Peyer's patch (tissue), 4 donors: ENCODE results near the gene UQCR11. TPM values are rescaled to one million over a fixed set of nuclear protein-coding genes. Genes with fewer than 3 reads are reported as not detected.

Experiments used
- DNase-seq, 3 donors: peaks; one replicate each; pipeline ENCODE4 v3.0.0-alpha.2; 2017 to 2019
- H3K27ac ChIP-seq, 4 donors: fragments of 200-600 bp; sonication (generic); one replicate each; pipeline ENCODE4 v1.5.1; 2016 to 2019
- H3K27me3 ChIP-seq, 2 donors: fragments of 200-600 bp; sonication (generic); one replicate each; pipeline ENCODE4 v1.5.1; 2019
- H3K36me3 ChIP-seq, 3 donors: fragments of 200-600 bp; sonication (generic); one replicate each; pipeline ENCODE4 v1.5.1; 2016 to 2019
- H3K4me1 ChIP-seq, 4 donors: fragments of 200-600 bp; sonication (generic); one replicate each; pipeline ENCODE4 v1.5.1; 2016 to 2019
- H3K4me3 ChIP-seq, 4 donors: fragments of 200-600 bp; sonication (generic); 1 replicate in 3 of 4; 2 replicates in 1 of 4; pipeline ENCODE4 v1.5.1; 2016 to 2019; ENCODE audit warnings: mild to moderate bottlenecking in 1 of 4
- H3K9me3 ChIP-seq, 4 donors: fragments of 200-600 bp; sonication (generic); one replicate each; pipeline ENCODE4 v1.5.1; 2016 to 2019; ENCODE audit warnings: mild to moderate bottlenecking in 1 of 4
- POLR2A ChIP-seq, 2 donors: fragments of 450-650 bp; IDR thresholded peaks; one replicate each; pipeline ENCODE4 v1.5.1; 2017; ENCODE audit warnings: antibody characterized with exemption in 2 of 2, mild to moderate bottlenecking in 2 of 2, moderate library complexity in 2 of 2
- total RNA-seq, 4 donors: library from RNA; depleted of rRNA; stranded (reverse); fragments of >200 nt; gene quantifications; one replicate each; pipeline ENCODE4 v1.1.0, GENCODE V29; 2016
- TF ChIP-seq, protein P1 (sequence below), 6 experiments: fragments of 450-650 bp in 4 of 6; fragments of 200-600 bp in 2 of 6; sonication (generic) in 1 of 6; IDR thresholded peaks; one replicate each; pipeline ENCODE4 v1.5.1; 2017 to 2019; ENCODE audit warnings: antibody characterized with exemption in 6 of 6, mild to moderate bottlenecking in 3 of 6, moderate library complexity in 1 of 6

Gene UQCR11
- total RNA-seq, result 100 to 1,000 TPM in 1 of 4 donors, 10 to 100 TPM in 3; 59.8 to 122 (median 94.3) TPM

DNA sequence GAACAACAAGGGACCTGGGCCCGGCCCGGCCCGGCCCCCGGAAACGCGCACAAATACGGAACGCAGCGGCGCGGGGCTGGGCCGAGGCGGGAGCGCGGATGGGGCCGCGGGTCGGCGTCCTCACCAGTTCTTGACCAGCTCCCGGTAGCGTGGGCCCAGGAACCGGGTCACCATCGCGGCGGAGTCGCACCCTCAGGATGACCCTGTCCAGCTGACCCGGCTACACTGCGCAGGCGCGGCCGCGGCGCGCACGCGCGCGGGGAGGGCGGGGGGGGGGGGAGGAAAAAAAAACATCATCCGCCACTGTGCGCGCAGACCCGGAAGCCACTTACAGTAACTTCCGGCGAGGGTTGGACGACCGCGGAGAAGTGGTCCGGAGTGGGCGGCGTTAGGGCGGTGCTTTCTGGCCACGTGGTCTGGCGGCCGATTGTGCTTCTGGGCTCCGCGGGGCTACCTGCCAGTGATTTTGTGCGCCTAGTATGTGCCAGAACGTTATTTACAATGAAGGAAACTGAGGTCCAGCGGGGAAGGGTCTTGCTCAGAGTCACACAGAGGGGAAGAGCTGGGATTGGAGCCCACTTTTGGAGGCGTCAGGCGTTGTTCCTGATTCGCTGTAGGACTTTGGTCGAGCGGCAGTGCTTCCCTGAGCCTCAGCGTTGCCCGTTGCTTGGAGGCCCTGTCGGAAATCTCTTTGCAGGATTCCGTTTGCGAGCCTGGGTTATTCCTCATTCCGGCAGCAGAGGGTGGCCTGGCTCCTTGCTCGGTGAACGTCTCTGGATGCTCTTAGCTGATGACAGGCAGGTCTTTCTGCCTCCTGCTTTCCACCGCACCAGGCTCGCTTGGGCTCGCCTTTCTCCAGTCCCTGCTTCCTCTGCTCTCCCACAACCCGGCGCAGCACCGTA is at the start of gene UQCR11:
Gene UQCR11, minus strand, starts transcription at position 227 of the 902 bp plus-strand sequence. Its CDS starts 53 bp downstream, at position 174.
- peak; percentile 43 to 49 for TF ChIP-seq POLR2A (IDR thresholded peaks at IDR 0.05)
- TF ChIP-seq, protein P1, sequence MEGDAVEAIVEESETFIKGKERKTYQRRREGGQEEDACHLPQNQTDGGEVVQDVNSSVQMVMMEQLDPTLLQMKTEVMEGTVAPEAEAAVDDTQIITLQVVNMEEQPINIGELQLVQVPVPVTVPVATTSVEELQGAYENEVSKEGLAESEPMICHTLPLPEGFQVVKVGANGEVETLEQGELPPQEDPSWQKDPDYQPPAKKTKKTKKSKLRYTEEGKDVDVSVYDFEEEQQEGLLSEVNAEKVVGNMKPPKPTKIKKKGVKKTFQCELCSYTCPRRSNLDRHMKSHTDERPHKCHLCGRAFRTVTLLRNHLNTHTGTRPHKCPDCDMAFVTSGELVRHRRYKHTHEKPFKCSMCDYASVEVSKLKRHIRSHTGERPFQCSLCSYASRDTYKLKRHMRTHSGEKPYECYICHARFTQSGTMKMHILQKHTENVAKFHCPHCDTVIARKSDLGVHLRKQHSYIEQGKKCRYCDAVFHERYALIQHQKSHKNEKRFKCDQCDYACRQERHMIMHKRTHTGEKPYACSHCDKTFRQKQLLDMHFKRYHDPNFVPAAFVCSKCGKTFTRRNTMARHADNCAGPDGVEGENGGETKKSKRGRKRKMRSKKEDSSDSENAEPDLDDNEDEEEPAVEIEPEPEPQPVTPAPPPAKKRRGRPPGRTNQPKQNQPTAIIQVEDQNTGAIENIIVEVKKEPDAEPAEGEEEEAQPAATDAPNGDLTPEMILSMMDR (IDR thresholded peaks at IDR 0.05), result peak in 5 of 6 experiments; percentile 33 to 79 (median 78)
- Histone ChIP-seq H3K4me1 (peaks cover 0 to 30% (median 22%) of the 10 kb centered on the region in 4 donors), H3K36me3 (peaks cover 0 to 16% (median 0%) of the 10 kb centered on the region in 3 donors)

DNA sequence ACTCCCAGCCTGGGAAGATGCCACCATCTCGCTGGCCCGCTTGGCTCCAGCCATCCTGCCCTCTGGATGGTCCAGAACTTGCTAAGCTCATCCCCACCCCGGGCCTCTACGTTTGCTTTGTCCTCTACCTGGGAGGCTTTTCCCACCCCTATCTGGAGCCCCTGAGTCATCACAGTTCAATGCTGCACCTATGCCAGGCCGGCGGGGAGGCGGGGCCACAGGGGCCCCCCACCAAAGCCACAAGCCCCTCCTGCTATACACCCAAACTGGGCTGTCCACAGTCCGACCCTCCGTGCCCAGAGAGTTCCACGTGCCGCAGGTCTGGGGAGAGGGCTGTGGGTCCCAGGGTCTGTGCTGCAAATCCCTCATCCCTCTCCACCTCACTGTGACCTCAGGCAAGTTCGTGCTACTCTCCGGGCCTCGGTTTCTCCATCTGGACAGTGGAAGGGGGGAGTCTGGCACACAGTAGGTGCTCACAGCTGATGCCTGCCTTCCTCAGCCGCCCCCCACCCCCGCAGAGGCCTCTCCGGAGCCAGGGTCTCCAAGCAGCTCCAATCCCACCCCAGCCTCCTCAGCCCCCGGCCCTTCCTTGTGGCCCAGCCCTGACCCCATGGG is 49.0 kb upstream of the UQCR11 start:
- H3K9me3 ChIP-seq, result no peaks in the 10 kb centered on the region
- H3K27ac ChIP-seq, result no peak overlapping the region
- no peak for DNase-seq

More for the DNA sequence above, at the start of gene UQCR11:
- DNase-seq, result peak; percentile 94 to 98 (median 97)
- H3K9me3 ChIP-seq, result no peaks in the 10 kb centered on the region
- H3K27ac ChIP-seq, result peak within 1 kb of the TSS; percentile 80 to 95 (median 94)
- no peaks in the 10 kb centered on the region for H3K27me3 ChIP-seq
- peak within 1 kb of the TSS; percentile 69 to 100 (median 91) for H3K4me3 ChIP-seq

DNA sequence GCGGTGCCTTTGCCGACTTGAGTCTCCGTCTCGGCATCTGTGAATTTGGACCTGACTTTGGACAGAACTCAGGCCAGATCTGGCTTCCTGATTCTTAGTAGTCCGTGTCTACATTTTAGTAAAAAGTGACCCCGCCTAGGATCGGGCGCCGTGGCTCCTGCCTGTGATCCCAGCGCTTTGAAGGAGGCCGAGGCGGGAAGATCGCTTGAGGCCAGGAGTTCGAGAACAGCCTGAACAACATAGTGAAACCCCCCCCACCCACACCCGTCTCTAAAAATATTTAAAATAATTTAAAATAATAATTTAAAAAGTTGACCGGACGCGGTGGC is 48.0 kb upstream of the UQCR11 start:
- Histone ChIP-seq H3K27me3 (no peaks in the 10 kb centered on the region), H3K4me1 (peaks cover 0 to 21% (median 13%) of the 10 kb centered on the region in 4 donors), H3K4me3 (peak overlapping the region; percentile 70 to 99 (median 92)), H3K27ac (peak overlapping the region; percentile 95 to 100 (median 100)), H3K36me3 (peaks cover 0 to 3% (median 0%) of the 10 kb centered on the region in 3 donors), H3K9me3 (no peaks in the 10 kb centered on the region)
- no peak for DNase-seq
- no peak for TF ChIP-seq POLR2A (IDR thresholded peaks at IDR 0.05)
- TF ChIP-seq, protein P1 (IDR thresholded peaks at IDR 0.05), result no peak

More for the DNA sequence above, 49.0 kb upstream of the UQCR11 start:
- Histone ChIP-seq H3K4me3 (no peak overlapping the region), H3K36me3 (peaks cover 0 to 3% (median 0%) of the 10 kb centered on the region in 3 donors), H3K27me3 (no peaks in the 10 kb centered on the region), H3K4me1 (peaks cover 0 to 20% (median 12%) of the 10 kb centered on the region in 4 donors)
- no peak for TF ChIP-seq POLR2A (IDR thresholded peaks at IDR 0.05)
- TF ChIP-seq, protein P1 (IDR thresholded peaks at IDR 0.05), result no peak

DNA sequence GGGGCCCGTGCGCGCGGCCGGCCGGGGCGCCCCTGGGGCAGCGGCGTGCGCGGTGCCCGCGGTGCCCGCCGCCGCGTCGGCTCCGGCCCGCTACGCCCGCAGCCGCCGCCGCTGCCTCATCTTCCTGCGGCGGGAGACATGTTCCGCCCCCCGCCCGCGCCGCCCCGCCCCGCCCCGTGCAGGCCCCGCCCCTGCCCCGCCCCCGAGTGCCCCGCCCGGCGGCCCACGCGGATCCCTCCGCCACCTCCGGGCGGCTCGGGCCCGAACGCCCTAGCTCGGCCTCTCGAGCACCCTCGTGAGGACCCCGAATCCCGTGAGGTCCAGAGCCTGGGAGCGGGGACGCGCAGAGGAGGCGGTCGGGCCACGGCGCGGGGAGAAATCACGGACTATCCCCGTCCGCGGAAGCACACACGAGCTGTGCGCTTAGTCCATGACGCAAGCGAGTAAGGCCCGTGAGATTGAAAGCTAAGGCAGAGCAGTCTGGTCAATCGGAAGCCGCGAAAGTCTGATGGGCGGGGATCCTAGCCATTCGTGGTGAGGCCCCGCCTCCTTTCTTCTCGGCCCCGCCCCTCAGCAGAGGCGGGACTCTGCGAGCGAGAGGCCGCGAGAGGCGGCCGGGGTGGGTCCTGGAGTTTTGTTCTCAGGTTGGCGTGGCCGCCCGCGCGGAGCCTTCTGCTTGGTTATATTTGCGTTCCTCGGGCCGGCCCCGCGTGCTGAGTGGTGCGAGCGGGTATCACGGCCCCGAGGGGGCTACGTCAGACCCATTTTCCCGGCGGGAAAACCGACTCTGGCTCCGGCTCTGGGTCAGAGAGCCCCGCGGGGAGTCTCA is 47.4 kb upstream of the UQCR11 start, which contains the start of gene TCF3:
Gene TCF3, minus strand, starts transcription at position 145 of the 829 bp plus-strand sequence. CDS start 2,367 bp downstream, outside the sequence.
- Histone ChIP-seq H3K4me3 (peak within 1 kb of the TSS; percentile 70 to 99 (median 92)), H3K4me1 (peaks cover 0 to 21% (median 13%) of the 10 kb centered on the region in 4 donors), H3K27ac (peak within 1 kb of the TSS; percentile 95 to 100 (median 100)), H3K36me3 (peaks cover 0 to 3% (median 0%) of the 10 kb centered on the region in 3 donors), H3K27me3 (no peaks in the 10 kb centered on the region), H3K9me3 (no peaks in the 10 kb centered on the region)
- peak; percentile 99 for DNase-seq
- TF ChIP-seq, protein P1 (IDR thresholded peaks at IDR 0.05), result peak in 1 of 6 experiments; percentile 19
- peak; percentile 55 to 85 for TF ChIP-seq POLR2A (IDR thresholded peaks at IDR 0.05)
